Suppressor macrophage treated with lipopolysaccharide for 4 hours (primary cell): ENCODE measurements around the gene COG3.
"Not testable (repeated sequence)": the region's sequence is repeated elsewhere in the genome, so short reads cannot be mapped to it uniquely, and the experiment has no call there.

ENCODE experiments used
- DNase-seq: peaks from one replicate; pipeline ENCODE4 v3.0.0-alpha.2; 2020

COG3 gene, protein sequence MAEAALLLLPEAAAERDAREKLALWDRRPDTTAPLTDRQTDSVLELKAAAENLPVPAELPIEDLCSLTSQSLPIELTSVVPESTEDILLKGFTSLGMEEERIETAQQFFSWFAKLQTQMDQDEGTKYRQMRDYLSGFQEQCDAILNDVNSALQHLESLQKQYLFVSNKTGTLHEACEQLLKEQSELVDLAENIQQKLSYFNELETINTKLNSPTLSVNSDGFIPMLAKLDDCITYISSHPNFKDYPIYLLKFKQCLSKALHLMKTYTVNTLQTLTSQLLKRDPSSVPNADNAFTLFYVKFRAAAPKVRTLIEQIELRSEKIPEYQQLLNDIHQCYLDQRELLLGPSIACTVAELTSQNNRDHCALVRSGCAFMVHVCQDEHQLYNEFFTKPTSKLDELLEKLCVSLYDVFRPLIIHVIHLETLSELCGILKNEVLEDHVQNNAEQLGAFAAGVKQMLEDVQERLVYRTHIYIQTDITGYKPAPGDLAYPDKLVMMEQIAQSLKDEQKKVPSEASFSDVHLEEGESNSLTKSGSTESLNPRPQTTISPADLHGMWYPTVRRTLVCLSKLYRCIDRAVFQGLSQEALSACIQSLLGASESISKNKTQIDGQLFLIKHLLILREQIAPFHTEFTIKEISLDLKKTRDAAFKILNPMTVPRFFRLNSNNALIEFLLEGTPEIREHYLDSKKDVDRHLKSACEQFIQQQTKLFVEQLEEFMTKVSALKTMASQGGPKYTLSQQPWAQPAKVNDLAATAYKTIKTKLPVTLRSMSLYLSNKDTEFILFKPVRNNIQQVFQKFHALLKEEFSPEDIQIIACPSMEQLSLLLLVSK

DNA sequence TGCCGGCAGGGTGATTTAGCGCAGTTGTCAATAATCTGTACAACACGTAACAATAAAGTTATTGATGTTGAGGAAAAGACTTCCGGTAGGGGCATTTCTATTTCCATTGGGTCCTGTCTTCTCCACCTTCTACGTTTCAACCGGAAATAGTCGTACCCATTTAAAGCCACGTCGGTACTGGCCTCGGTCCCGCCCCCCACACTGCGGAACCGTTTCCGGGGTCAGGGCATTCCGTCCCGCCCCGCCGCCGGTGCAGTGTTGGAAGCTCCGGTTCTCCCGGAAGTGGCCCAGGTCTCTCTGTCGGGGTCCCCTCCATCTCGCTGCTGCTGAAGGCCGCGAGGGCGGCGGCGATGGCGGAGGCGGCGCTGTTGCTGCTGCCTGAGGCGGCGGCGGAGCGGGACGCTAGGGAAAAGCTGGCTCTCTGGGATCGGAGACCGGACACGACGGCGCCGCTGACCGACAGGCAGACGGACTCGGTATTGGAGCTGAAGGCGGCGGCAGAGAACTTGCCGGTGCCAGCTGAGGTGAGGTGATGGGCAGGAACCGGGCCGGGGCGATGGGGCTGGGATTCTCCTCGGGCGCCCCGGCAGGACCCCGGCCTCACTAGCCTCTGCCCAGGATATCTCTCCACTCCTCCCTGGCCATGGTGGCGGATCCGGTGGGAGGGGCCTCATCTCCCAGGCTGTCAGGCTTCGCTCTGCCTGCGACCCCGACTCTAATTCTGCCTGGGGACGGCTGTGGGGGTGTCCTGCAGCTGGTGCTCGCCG lies at the start of gene COG3:
Gene COG3 (plus strand): TSS at position 253 of the 767 bp plus-strand sequence. CDS start 98 bp downstream, at position 351.
- peak; percentile 98 for DNase-seq

GRCh38 chr13:45415112-45415511 lies 49.6 kb upstream of the COG3 start:
- no peak for DNase-seq

DNA sequence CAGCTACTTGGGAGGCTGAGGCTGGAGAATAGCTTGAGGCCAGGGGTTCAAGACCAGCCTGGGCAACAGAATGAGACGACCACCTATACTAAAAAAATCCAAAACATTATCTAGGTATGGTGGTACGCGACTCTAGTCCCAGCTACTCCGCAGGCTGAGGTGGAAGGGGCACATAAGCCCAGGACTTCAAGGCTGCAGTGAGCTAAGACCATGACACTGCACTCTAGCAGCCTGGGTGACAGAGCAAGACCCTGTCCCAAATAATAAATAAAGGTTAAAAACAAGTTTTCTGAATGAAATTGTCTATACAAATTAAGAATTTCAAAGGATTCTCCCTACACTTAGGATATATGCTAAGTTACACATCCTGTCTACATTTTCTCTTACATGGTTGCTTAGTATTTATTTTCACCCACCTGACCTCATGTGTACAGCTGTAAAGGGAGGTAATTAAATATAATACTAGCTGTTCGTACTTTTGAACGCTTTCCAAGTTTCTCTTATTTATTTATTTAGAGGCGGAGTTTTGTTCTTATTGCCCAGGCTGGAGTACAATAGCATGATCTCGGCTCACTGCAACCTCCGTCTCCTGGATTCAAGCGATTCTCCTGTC lies 48.1 kb upstream of the COG3 start:
- no peak for DNase-seq

- peak; percentile 94 for DNase-seq
These were observed 46.8 kb upstream of the COG3 start, which contains the start of gene SLC25A30 for GRCh38 chr13:45417790-45418534. TSS of gene SLC25A30 (minus strand) at chr13:45418373. CDS start at chr13:45411425, 6,948 bp downstream.

- DNase-seq: not testable (repeated sequence)
These were observed 45.4 kb upstream of the COG3 start for GRCh38 chr13:45419389-45419788.

DNA sequence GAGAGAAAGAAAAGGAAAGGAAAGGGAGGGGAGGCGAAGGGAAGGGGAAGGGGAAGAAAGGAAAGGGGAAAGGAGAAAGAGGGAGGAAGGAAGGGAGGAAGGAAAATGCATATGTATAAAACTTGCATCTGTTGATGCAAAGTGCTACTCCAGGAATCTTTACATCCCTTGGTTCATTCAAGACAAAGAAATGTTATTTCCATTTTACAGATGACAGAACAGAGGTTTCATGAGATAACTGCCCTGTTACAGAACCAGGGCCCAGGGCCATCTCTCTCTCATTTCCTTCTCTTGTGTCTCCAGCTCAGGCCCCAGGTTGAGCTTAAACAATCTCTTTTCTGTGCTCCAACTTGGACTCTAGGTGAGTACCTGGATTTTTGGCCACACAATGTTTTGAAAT lies 44.8 kb upstream of the COG3 start:
- DNase-seq: no peak

DNA sequence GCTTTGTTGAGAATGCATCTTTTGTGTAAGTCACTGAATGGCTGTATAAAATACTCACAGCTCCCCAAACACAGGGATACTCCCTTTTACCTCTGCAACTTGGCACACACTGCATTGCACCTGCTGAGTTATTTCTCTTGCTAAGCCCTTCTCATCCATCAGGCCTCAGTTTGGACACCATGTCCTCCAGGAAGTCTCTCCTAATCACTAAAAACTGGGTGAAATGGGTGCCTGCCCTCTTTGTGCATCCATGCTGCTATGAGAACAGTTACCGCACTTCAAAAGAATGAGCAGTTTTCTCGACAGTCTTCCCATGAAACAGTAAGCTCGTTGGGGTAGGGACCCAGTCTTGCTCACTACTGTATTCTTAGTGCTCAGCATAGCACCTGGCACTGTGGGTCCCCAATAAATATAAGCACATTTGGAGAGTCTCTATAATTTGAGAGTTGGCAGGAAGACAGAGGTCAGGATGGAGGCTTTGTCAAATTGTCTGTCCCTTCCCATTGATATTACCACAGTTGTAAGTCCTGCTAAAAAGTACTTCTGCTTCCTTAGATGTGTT lies 41.9 kb upstream of the COG3 start:
- DNase-seq: no peak

- DNase-seq: not testable (repeated sequence)
These were observed 38.5 kb upstream of the COG3 start for GRCh38 chr13:45426056-45426841.

GRCh38 chr13:45432737-45433380 lies 31.9 kb upstream of the COG3 start:
- no peak for DNase-seq

GRCh38 chr13:45433381-45433790 lies 31.4 kb upstream of the COG3 start:
- no peak for DNase-seq

DNA sequence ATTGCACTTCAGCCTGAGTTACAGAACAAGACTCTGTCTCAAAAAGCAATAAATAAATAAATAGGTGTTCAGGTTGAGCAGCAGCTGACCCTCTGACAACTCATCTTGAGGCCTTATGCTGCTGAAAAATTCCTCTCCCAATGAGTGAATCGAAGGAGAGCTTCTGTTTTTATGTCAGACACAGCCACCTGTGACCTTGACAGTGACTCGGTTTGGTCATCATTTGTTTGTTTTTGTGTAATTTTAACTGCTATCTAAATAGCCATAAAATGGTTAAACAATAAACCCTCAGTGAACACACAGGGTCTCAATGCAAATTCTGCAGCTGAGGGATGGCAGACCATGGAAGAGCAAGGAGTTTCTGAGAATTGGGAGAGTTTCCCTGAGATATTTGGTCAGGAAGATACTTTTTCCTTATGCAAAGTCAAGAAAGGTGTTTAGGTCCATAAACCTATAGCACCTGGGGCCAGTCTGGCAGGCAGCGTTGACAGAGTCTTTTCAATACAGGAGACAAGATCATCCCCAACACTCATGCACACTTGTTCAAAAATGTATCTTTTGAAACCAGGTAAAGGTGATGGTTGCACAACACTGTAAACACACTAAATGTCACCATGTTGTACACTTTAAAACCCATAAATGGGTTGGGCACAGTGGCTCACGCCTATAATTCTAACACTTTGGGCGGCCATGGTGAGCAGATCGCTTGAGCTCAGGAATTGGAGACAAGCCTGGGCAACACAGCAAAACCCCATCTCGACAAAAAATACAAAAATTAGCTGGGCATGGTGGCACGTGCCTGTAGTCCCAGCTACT lies 30.0 kb upstream of the COG3 start:
- DNase-seq: no peak

GRCh38 chr13:45436332-45436731 lies 28.4 kb upstream of the COG3 start:
- DNase-seq: no peak

DNA sequence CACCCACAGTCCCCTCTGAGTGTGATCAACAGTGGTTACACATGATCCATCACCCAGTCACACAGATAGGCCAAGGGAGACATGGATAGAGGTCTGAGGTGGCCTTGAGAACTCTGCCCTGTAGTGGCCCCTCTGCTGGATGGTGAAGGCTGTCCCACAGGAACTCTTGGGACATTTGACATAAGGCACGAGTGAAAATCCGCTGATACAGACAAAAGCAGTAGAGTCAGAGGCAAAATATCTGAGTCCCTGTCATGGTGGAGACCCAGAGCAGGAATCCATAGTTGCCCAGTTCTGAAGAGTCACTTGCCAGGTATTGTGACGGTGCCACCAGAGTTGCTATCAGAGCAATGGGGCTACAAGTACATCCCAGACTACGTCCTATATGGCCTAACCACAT lies 27.8 kb upstream of the COG3 start:
- no peak for DNase-seq

DNA sequence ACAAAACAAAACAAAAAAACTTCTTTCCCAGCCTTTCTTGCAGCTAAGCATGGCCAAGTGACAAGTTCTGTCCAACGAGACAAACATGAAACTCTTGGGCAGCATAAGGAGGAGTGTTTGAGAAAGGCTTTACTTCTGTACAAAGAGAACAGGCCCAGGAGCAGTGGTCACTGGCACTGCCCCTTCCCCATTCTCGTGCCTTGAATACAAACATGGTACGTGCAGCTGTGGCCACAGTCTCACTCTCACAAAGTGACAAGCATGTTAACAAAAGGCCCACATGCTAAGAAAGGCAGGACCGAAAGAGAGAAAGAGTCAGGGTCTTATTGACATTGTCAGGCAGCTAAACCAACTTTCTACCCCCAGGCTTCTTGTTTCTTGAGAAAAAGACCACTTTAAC lies 26.8 kb upstream of the COG3 start:
- DNase-seq: no peak

DNA sequence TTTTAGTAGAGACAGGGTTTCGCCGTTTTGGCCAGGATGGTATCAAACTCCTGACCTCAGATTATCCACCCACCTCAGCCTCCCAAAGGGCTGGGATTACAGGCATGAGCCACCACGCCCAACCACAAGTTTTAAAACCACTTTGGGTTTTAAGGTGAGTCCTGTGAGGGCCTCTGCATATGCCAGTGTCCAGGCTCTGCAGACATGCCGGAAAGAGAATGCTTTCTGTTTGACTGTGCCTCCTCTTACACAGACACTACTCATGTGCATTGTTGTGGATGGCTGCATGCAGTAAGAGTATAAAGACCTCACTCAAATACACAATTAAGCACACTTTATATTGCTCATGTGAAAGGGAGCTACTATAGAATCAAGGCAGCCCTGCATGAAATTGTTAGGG lies 25.7 kb upstream of the COG3 start:
- no peak for DNase-seq

GRCh38 chr13:45439781-45440462 lies 24.8 kb upstream of the COG3 start:
- DNase-seq: no peak

GRCh38 chr13:45441633-45442032 lies 23.1 kb upstream of the COG3 start:
- DNase-seq: peak; percentile 35

- no peak for DNase-seq
These were observed 19.7 kb upstream of the COG3 start for GRCh38 chr13:45445053-45445452.

DNA sequence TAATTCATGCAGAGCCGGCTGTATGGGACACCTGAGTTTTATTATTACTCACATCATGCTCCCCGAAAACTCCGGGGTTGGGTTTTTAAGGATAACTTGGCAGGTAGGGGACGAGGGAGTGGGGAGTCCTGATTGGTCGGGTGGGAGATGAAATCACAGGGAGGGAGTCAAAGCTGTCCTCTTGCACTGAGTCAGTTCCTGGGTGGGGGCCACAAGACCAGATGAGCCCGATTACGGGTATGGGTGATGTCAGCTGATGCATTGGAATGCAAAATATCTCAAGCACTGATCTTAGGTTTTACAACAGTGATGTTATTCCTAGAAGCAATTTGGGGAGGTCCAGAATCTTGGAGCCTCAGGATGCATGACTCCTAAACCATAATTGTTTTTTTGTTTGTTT lies 18.6 kb upstream of the COG3 start:
- no peak for DNase-seq
